ENCODE results near the gene TMEM53. TPM values are rescaled to one million over a fixed set of nuclear protein-coding genes. Genes with fewer than 3 reads are reported as not detected.
"Not testable (repeated sequence)": the region's sequence is repeated elsewhere in the genome, so short reads cannot be mapped to it uniquely, and the experiment has no call there.

Gene TMEM53
- total RNA-seq, 2 experiments from 2014 or later, result 4.5 to 4.9 TPM

GRCh38 chr1:44714532-44714931 lies 40.3 kb upstream of the TMEM53 start:
- no peak for DNase-seq
- no peaks in the 10 kb centered on the region for H3K27me3 Mint-ChIP-seq (ENCODE audit: low read depth)
- no peaks in the 10 kb centered on the region for H3K36me3 Mint-ChIP-seq (ENCODE audit: low read depth)
- no peak overlapping the region for H3K4me3 Mint-ChIP-seq
- H3K27ac Mint-ChIP-seq, result no peak overlapping the region
- no peaks in the 10 kb centered on the region for H3K9me3 Mint-ChIP-seq
- intact Hi-C loops (cut with micrococcal nuclease), result loop anchor here (2.0 kb wide), 2 partner anchors 16 to 40 kb away; partner anchors contain the start of genes ARMH1, RNU5D-1 and TMEM53
- CTCF ChIA-PET, result interaction anchor here (0.6 to 7.9 kb wide), 8 partner anchors 9 to 588 kb away, joined by 3 to 64 read pairs (median 3); partner anchors contain the start of gene RNU5D-1
- peaks cover 42% of the 10 kb centered on the region for H3K4me1 Mint-ChIP-seq (ENCODE audit: low read depth)

DNA sequence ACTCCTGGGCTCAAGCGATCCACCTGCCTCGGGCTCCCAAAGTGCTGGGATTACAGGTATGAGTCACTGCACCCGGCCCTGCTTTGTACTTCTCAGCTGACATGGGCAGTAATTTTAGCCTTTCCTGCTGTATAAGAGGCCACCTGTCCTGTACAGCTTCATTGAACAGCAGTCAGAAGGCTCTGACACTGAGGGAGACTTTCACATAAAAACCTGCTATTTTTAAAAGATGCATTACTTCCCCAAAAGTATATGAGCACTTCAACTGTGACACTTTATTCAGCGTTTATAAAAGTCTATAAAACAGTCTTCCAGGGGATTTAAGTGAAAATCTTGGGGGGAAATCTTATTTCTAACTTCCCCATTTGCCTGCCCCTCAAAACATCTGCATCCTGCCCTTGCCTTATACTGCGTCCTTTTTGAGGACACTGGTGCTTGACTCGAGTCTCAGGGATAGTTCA lies 39.1 kb upstream of the TMEM53 start:
- H3K36me3 Mint-ChIP-seq (ENCODE audit: low read depth), result no peaks in the 10 kb centered on the region
- no peak overlapping the region for H3K4me3 Mint-ChIP-seq
- no peaks in the 10 kb centered on the region for H3K27me3 Mint-ChIP-seq (ENCODE audit: low read depth)
- no peaks in the 10 kb centered on the region for H3K9me3 Mint-ChIP-seq
- intact Hi-C loops (cut with micrococcal nuclease), result no loop called here
- H3K27ac Mint-ChIP-seq, result no peak overlapping the region
- H3K4me1 Mint-ChIP-seq (ENCODE audit: low read depth), result peaks cover 35% of the 10 kb centered on the region
- DNase-seq, result no peak
- CTCF ChIA-PET, result interaction anchor here (7.9 kb wide), 1 partner anchor 17 kb away, joined by 64 read pairs; the partner anchor contains the start of gene RNU5D-1

DNA sequence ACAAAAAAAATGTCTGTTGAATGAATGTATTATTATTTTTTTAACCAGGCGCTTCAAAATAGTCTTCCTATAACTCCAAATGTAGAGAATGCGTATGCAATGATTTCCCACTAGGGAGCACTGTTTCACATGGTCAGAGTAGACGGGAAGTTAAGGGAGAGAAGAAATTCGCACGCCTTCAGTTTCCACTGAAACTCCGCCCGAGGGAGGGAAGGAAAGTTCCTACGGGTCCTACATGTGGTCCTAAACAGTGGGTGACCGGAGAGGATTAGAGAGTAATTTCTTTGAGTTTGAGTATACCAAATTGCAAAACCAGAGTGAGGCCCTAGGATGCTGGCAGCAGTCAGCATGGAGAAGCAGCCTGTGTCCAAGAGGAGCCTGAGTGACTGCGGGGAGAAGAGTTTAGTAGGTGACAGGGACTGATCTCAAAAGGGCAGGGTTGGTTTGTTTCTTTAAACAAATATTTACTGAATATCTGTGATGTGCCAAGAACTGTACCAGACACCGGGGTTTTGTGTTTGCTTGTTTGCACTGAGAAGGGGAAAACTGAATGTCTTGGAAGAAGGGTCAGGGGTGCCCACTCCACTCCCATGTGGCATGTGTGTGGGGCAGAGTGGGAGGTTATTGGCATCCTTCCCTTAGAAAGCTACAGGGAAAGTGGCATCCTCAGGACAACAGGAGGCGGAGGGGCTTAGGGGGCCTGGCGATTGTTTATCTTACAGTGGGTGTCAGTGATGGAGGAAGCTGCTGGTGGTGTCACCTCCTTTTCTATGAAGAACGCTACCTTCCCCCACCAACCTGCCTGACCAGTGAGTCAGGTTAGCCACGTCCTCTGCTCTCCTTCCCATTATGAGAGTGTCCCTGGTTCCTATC lies 33.9 kb upstream of the TMEM53 start:
- H3K27ac Mint-ChIP-seq, result peak overlapping the region; percentile 2
- H3K4me3 Mint-ChIP-seq, result peak overlapping the region; percentile 53
- H3K9me3 Mint-ChIP-seq, result no peaks in the 10 kb centered on the region
- DNase-seq, result peak; percentile 53
- H3K27me3 Mint-ChIP-seq (ENCODE audit: low read depth), result no peaks in the 10 kb centered on the region
- intact Hi-C loops (cut with micrococcal nuclease), result no loop called here
- CTCF ChIA-PET, result interaction anchor here (0.6 to 1.6 kb wide), 7 partner anchors 10 to 71 kb away, joined by 3 to 7 read pairs (median 3); partner anchors contain the start of gene RNU5D-1
- H3K4me1 Mint-ChIP-seq (ENCODE audit: low read depth), result peaks cover 10% of the 10 kb centered on the region
- no peaks in the 10 kb centered on the region for H3K36me3 Mint-ChIP-seq (ENCODE audit: low read depth)

DNA sequence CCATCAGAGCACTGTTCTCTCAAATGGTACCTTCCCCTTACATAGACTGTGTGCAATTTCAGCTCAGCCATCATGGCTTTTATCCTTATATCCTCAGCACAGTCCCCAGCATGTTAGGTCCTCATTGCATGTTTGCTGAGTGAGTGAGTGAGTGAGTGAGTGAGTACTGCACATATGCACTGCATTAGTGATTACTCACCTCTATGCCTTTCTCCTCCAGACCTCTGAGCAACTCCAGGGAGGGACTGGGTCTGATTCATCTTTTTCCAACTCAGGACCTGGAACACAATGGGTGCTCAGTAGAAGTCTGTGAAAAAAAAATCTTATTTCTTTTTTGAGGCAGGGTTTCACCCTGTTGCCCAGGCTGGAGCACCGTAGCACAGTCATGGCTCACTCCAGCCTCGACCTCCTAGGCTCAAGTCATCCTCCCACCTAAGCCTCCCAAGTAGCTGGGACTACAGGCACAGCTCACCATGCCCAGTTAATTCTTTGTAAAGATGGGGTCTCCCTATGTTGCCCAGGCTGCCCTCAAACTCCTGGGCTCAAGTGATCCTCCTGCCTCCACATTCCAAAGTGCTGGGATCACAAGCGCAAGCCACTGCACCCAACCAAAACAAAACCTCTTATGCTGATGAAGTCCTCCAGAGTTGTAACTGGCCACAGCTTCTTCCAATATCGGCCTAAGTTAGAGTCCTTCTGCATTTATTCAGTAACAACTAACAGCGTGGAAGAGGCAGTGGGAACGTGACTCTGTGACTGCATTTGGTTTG lies 33.0 kb upstream of the TMEM53 start:
- Mint-ChIP-seq H3K4me1 (ENCODE audit: low read depth) (peaks cover 10% of the 10 kb centered on the region), H3K27ac (no peak overlapping the region), H3K4me3 (no peak overlapping the region), H3K27me3 (ENCODE audit: low read depth) (no peaks in the 10 kb centered on the region), H3K36me3 (ENCODE audit: low read depth) (no peaks in the 10 kb centered on the region), H3K9me3 (no peaks in the 10 kb centered on the region)
- intact Hi-C loops (cut with micrococcal nuclease), result no loop called here
- no peak for DNase-seq
- CTCF ChIA-PET, result interaction anchor here (0.6 to 1.8 kb wide), 7 partner anchors 9 to 594 kb away, joined by 3 to 7 read pairs (median 3); partner anchors contain the start of gene RNU5D-1

DNA sequence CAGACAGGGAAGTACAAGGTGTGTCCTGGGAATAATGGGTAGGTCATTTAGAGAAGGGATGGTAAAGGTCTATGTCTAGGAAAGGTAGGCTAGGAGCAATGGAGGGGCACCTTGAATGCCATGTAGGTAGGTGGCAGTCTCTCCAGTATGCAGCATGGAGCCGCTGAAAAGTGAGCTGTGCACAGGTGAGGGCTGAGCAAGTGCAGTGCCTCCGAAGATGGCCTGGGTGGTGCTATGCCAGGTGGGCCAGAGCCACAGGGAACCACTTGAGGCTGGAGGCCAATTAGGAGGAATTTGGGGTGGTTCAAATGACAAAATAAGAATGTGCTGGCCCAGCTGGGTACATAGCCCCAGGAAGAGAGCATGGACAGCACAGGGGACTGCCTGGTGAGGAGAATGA lies 31.7 kb upstream of the TMEM53 start:
- H3K9me3 Mint-ChIP-seq, result no peaks in the 10 kb centered on the region
- intact Hi-C loops (cut with micrococcal nuclease), result no loop called here
- CTCF ChIA-PET, result interaction anchor here (1.3 to 1.8 kb wide), 3 partner anchors 9 to 25 kb away, joined by 3 to 6 read pairs (median 3); partner anchors contain the start of gene RNU5D-1
- no peak for DNase-seq
- peaks cover 10% of the 10 kb centered on the region for H3K4me1 Mint-ChIP-seq (ENCODE audit: low read depth)
- no peaks in the 10 kb centered on the region for H3K27me3 Mint-ChIP-seq (ENCODE audit: low read depth)
- H3K27ac Mint-ChIP-seq, result no peak overlapping the region
- H3K36me3 Mint-ChIP-seq (ENCODE audit: low read depth), result no peaks in the 10 kb centered on the region
- H3K4me3 Mint-ChIP-seq, result no peak overlapping the region

GRCh38 chr1:44705470-44705869 lies 31.2 kb upstream of the TMEM53 start:
- DNase-seq, result no peak
- Mint-ChIP-seq H3K9me3 (no peaks in the 10 kb centered on the region), H3K27ac (no peak overlapping the region), H3K36me3 (ENCODE audit: low read depth) (no peaks in the 10 kb centered on the region), H3K27me3 (ENCODE audit: low read depth) (no peaks in the 10 kb centered on the region), H3K4me1 (ENCODE audit: low read depth) (peaks cover 10% of the 10 kb centered on the region), H3K4me3 (no peak overlapping the region)
- intact Hi-C loops (cut with micrococcal nuclease), result no loop called here
- CTCF ChIA-PET, result interaction anchor here (0.5 to 1.6 kb wide), 3 partner anchors 9 to 25 kb away, joined by 3 read pairs; partner anchors contain the start of gene RNU5D-1

DNA sequence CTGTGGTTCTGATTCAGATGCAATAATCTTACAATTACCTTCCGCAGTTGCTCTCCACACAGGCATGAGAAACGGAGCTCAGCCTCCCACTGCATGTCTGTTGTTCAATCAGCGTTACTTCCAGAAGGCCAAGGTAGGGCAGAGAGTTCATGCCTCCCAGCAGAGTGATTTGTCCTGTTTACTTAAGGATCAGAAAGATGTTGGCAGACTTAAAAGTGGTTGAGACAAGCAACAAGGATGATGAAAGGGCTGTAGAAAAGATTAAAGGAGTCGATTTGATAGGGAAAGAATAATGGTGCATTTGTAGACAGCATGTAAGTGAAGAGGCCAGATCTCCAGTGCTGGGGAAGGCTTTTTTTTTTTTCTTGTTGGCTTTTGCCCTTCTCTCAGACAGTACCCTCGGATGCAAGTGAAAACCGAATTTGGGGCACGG lies 26.9 kb upstream of the TMEM53 start:
- Mint-ChIP-seq H3K4me1 (ENCODE audit: low read depth) (peaks cover 21% of the 10 kb centered on the region), H3K9me3 (no peaks in the 10 kb centered on the region), H3K27me3 (ENCODE audit: low read depth) (no peaks in the 10 kb centered on the region), H3K27ac (no peak overlapping the region), H3K4me3 (no peak overlapping the region), H3K36me3 (ENCODE audit: low read depth) (no peaks in the 10 kb centered on the region)
- CTCF ChIA-PET, result no interaction called here
- no peak for DNase-seq
- intact Hi-C loops (cut with micrococcal nuclease), result no loop called here

GRCh38 chr1:44700573-44700972 lies 26.3 kb upstream of the TMEM53 start:
- Mint-ChIP-seq H3K4me1 (ENCODE audit: low read depth) (peaks cover 26% of the 10 kb centered on the region), H3K27me3 (ENCODE audit: low read depth) (no peaks in the 10 kb centered on the region), H3K9me3 (no peaks in the 10 kb centered on the region), H3K27ac (no peak overlapping the region), H3K36me3 (ENCODE audit: low read depth) (no peaks in the 10 kb centered on the region), H3K4me3 (no peak overlapping the region)
- CTCF ChIA-PET, result no interaction called here
- intact Hi-C loops (cut with micrococcal nuclease), result no loop called here
- DNase-seq, result no peak

DNA sequence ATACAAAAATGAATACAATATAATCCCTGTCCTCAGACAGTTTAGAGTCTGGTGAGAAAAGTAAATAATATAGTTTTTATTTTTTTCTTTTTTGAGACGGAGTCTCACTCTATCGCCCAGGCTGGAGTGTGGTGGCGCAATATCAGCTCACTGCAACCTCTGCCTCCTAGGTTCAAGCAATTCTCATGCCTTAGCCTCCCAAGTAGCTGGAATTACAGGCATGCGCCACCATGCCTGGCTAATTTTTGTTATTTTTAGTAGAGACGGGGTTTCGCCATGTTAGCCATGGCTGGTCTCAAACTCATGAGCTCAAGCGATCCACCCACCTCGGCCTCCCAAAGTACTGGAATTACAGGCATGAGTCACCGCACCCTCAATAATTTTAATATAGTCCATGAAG lies 25.1 kb upstream of the TMEM53 start:
- H3K4me1 Mint-ChIP-seq (ENCODE audit: low read depth), result peaks cover 26% of the 10 kb centered on the region
- DNase-seq; H3K4me3 Mint-ChIP-seq; H3K36me3 Mint-ChIP-seq (ENCODE audit: low read depth); H3K27ac Mint-ChIP-seq; intact Hi-C loops (cut with micrococcal nuclease); H3K27me3 Mint-ChIP-seq (ENCODE audit: low read depth); H3K9me3 Mint-ChIP-seq: not testable (repeated sequence)
- CTCF ChIA-PET, result interaction anchor here (2.1 kb wide), 1 partner anchor 8 kb away, joined by 7 read pairs; no protein-coding TSS in a partner anchor

DNA sequence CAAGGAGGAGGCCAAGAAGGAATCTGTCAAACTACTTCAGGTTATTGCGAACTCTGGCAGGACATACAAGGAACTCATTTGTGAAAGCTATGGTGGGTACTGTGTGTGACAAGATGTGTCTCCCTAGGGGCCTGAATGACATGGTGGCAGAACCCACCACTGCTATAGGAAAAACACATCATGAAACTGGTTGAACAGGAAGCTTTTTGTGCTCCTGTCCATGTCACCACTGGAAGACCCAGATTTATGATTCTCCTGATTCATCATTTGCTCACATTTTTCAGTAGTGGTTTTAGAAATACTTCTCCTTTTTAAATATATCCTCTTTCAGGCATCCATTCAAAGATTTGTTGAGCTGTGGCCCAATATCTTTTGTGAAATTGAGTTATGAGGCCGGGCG lies 23.9 kb upstream of the TMEM53 start:
- H3K27ac Mint-ChIP-seq, result no peak overlapping the region
- H3K4me3 Mint-ChIP-seq, result no peak overlapping the region
- intact Hi-C loops (cut with micrococcal nuclease), result no loop called here
- H3K9me3 Mint-ChIP-seq, result no peaks in the 10 kb centered on the region
- DNase-seq, result no peak
- no peaks in the 10 kb centered on the region for H3K27me3 Mint-ChIP-seq (ENCODE audit: low read depth)
- H3K36me3 Mint-ChIP-seq (ENCODE audit: low read depth), result no peaks in the 10 kb centered on the region
- H3K4me1 Mint-ChIP-seq (ENCODE audit: low read depth), result peaks cover 29% of the 10 kb centered on the region
- CTCF ChIA-PET, result interaction anchor here (2.1 kb wide), 1 partner anchor 9 kb away, joined by 7 read pairs; no protein-coding TSS in a partner anchor

- intact Hi-C loops (cut with micrococcal nuclease), result no loop called here
- DNase-seq, result peak; percentile 74
- CTCF ChIA-PET, result interaction anchor here (0.6 to 2.2 kb wide), 12 partner anchors 10 to 522 kb away, joined by 3 to 19 read pairs (median 4); no protein-coding TSS in a partner anchor
Measured at GRCh38 chr1:44696789-44697345, 22.6 kb upstream of the TMEM53 start.

DNA sequence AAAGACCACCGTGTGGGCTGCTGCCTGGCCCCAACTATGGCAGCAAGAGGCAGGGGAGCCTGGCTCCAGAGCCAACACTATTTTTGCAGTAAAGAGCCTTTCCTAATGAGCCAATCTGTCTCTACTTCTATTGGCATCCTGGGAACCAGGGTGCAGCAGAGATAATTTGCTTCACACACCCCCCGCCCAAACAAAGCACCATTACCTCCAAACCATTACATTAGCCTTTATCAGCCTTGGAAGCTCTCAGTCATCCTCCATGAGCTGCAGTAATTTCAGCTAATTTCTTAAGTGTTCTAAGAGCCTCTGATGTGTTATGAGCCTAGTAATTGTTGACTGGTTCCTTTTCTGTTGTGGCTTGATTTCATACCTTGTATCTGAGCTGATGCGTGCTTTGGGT lies 21.8 kb upstream of the TMEM53 start:
- H3K4me1 Mint-ChIP-seq (ENCODE audit: low read depth), result peaks cover 29% of the 10 kb centered on the region
- CTCF ChIA-PET, result interaction anchor here (0.9 to 2.2 kb wide), 8 partner anchors 11 to 140 kb away, joined by 3 to 19 read pairs (median 5); no protein-coding TSS in a partner anchor
- no peaks in the 10 kb centered on the region for H3K36me3 Mint-ChIP-seq (ENCODE audit: low read depth)
- H3K9me3 Mint-ChIP-seq, result no peaks in the 10 kb centered on the region
- no peak overlapping the region for H3K27ac Mint-ChIP-seq
- no peaks in the 10 kb centered on the region for H3K27me3 Mint-ChIP-seq (ENCODE audit: low read depth)
- H3K4me3 Mint-ChIP-seq, result no peak overlapping the region
- DNase-seq, result no peak
- intact Hi-C loops (cut with micrococcal nuclease), result no loop called here

More at GRCh38 chr1:44696789-44697345, 22.6 kb upstream of the TMEM53 start:
- Mint-ChIP-seq H3K4me1 (ENCODE audit: low read depth) (peaks cover 29% of the 10 kb centered on the region), H3K27ac (peak overlapping the region; percentile 63), H3K36me3 (ENCODE audit: low read depth) (no peaks in the 10 kb centered on the region), H3K4me3 (no peak overlapping the region), H3K9me3 (no peaks in the 10 kb centered on the region), H3K27me3 (ENCODE audit: low read depth) (no peaks in the 10 kb centered on the region)
